ENCODE measurements around the gene MUC13.

The MUC13 gene

GRCh38 chr3:124878561-124879336, 55.8 kb downstream of the MUC13 start:
- TF ChIP-seq REST (IDR thresholded peaks at IDR 0.05; ENCODE audit: insufficient read depth in 1 of 2, low read depth in 2 of 2, low read length in 2 of 2): no peak
- TF ChIP-seq SIN3A (IDR thresholded peaks at IDR 0.05; ENCODE audit: borderline replicate concordance, insufficient read depth, low read length): peak; percentile 62; the same call in 1 of the 2 replicates
- no peak for TF ChIP-seq FOXP2 (optimal IDR thresholded peaks at IDR 0.05; ENCODE audit: borderline replicate concordance, extremely low read depth, extremely low read length, insufficient read depth)
- peak; percentile 27; the same call in 1 of the 2 replicates for TF ChIP-seq TAF1 (IDR thresholded peaks at IDR 0.05; ENCODE audit: borderline replicate concordance, insufficient read depth, low read length)
- TF ChIP-seq POLR2AphosphoS5 (IDR thresholded peaks at IDR 0.05; ENCODE audit: low read depth, low read length): peak; percentile 24; the same call in 1 of the 2 replicates

- TF ChIP-seq POLR2AphosphoS5 (IDR thresholded peaks at IDR 0.05; ENCODE audit: low read depth, low read length): no peak
- TF ChIP-seq SIN3A (IDR thresholded peaks at IDR 0.05; ENCODE audit: borderline replicate concordance, insufficient read depth, low read length): no peak
- TF ChIP-seq FOXP2 (optimal IDR thresholded peaks at IDR 0.05; ENCODE audit: borderline replicate concordance, extremely low read depth, extremely low read length, insufficient read depth): no peak
- no peak for TF ChIP-seq REST (IDR thresholded peaks at IDR 0.05; ENCODE audit: insufficient read depth in 1 of 2, low read depth in 2 of 2, low read length in 2 of 2)
- TF ChIP-seq TAF1 (IDR thresholded peaks at IDR 0.05; ENCODE audit: borderline replicate concordance, insufficient read depth, low read length): no peak
Measured at GRCh38 chr3:124877674-124878073, 56.9 kb downstream of the MUC13 start.

GRCh38 chr3:124876401-124876878, 58.1 kb downstream of the MUC13 start:
- TF ChIP-seq REST (IDR thresholded peaks at IDR 0.05; ENCODE audit: insufficient read depth in 1 of 2, low read depth in 2 of 2, low read length in 2 of 2): no peak
- no peak for TF ChIP-seq POLR2AphosphoS5 (IDR thresholded peaks at IDR 0.05; ENCODE audit: low read depth, low read length)
- no peak for TF ChIP-seq SIN3A (IDR thresholded peaks at IDR 0.05; ENCODE audit: borderline replicate concordance, insufficient read depth, low read length)
- TF ChIP-seq TAF1 (IDR thresholded peaks at IDR 0.05; ENCODE audit: borderline replicate concordance, insufficient read depth, low read length): no peak
- TF ChIP-seq FOXP2 (optimal IDR thresholded peaks at IDR 0.05; ENCODE audit: borderline replicate concordance, extremely low read depth, extremely low read length, insufficient read depth): no peak

- TF ChIP-seq FOXP2 (optimal IDR thresholded peaks at IDR 0.05; ENCODE audit: borderline replicate concordance, extremely low read depth, extremely low read length, insufficient read depth) (no peak), REST (IDR thresholded peaks at IDR 0.05; ENCODE audit: insufficient read depth in 1 of 2, low read depth in 2 of 2, low read length in 2 of 2) (no peak), SIN3A (IDR thresholded peaks at IDR 0.05; ENCODE audit: borderline replicate concordance, insufficient read depth, low read length) (no peak), TAF1 (IDR thresholded peaks at IDR 0.05; ENCODE audit: borderline replicate concordance, insufficient read depth, low read length) (no peak), POLR2AphosphoS5 (IDR thresholded peaks at IDR 0.05; ENCODE audit: low read depth, low read length) (no peak)
Measured at GRCh38 chr3:124873226-124873625, 61.3 kb downstream of the MUC13 start.
